Stomach (tissue), 4 donors: ENCODE measurements around the gene RRP15.

Experiments
- CTCF ChIP-seq, 7 experiments: fragments of 450-650 bp in 4 of 7; fragments of 200-600 bp in 3 of 7; sonication (generic) in 3 of 7; IDR thresholded peaks; one replicate each; pipeline ENCODE4 v1.5.1; 2016 to 2019; ENCODE audit warnings: antibody characterized with exemption in 7 of 7, control low read depth in 2 of 7, mild to moderate bottlenecking in 1 of 7
- POLR2A ChIP-seq, 4 donors: fragments of 450-650 bp; IDR thresholded peaks; one replicate each; pipeline ENCODE4 v1.6.1; 2016; ENCODE audit warnings: antibody characterized with exemption in 4 of 4, control low read depth in 2 of 4, mild to moderate bottlenecking in 1 of 4, moderate library complexity in 1 of 4

DNA sequence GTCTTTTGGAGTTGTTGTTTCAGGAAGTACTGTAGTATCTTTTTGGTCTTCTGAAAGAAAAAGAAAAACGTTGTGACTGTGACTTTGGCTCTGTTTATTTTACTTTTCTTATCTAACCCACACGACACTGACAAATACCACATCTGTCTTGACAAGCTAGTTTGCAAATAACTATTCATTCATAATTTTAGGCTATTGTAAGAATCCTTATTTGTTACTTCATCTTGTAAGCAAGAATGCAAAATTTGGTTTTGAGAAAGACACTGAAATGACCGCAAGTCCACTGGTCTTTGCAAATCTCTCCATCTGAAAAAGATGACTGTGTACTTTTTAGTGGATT, 72.8 kb downstream of the RRP15 start:
- no peak for TF ChIP-seq POLR2A (IDR thresholded peaks at IDR 0.05)
- TF ChIP-seq CTCF (IDR thresholded peaks at IDR 0.05) = no peak
